ENCODE measurements around the gene ABCA3. TPM values are rescaled to one million over a fixed set of nuclear protein-coding genes. Genes with fewer than 3 reads are reported as not detected.
A peak's percentile ranks its signal among the peaks of the same experiment; 100 is the strongest.
"Not testable (repeated sequence)": the region's sequence is repeated elsewhere in the genome, so short reads cannot be mapped to it uniquely, and the experiment has no call there.

Gene ABCA3
- total RNA-seq, result 8.4 and 17.1 TPM in 2 replicates

- peak; percentile 85 for TF ChIP-seq CTCF (conservative IDR thresholded peaks at IDR 0.05; ENCODE audit: low read depth, low read length)
- DNase-seq (ENCODE audit: low read depth), result peak; percentile 25
- peak within 1 kb of the TSS; percentile 80 for H3K4me3 ChIP-seq (ENCODE audit: low read depth, low read length)
These were observed at the start of gene ABCA3 for GRCh38 chr16:2340564-2341455. ABCA3 (minus strand) TSS chr16:2340728; CDS start chr16:2326466, 14,262 bp downstream.

GRCh38 chr16:2388875-2389433 lies 48.4 kb upstream of the ABCA3 start:
- TF ChIP-seq CTCF (conservative IDR thresholded peaks at IDR 0.05; ENCODE audit: low read depth, low read length), result no peak
- no peak overlapping the region for H3K4me3 ChIP-seq (ENCODE audit: low read depth, low read length)
- DNase-seq (ENCODE audit: low read depth), result no peak

GRCh38 chr16:2388139-2388874 lies 47.8 kb upstream of the ABCA3 start:
- no peak for TF ChIP-seq CTCF (conservative IDR thresholded peaks at IDR 0.05; ENCODE audit: low read depth, low read length)
- no peak for DNase-seq (ENCODE audit: low read depth)
- H3K4me3 ChIP-seq (ENCODE audit: low read depth, low read length), result no peak overlapping the region

- no peak overlapping the region for H3K4me3 ChIP-seq (ENCODE audit: low read depth, low read length)
- DNase-seq (ENCODE audit: low read depth), result no peak
- peak; percentile 44 for TF ChIP-seq CTCF (conservative IDR thresholded peaks at IDR 0.05; ENCODE audit: low read depth, low read length)
These were observed 46.5 kb upstream of the ABCA3 start for GRCh38 chr16:2386990-2387389.

GRCh38 chr16:2385982-2386381 lies 45.5 kb upstream of the ABCA3 start:
- DNase-seq (ENCODE audit: low read depth); H3K4me3 ChIP-seq (ENCODE audit: low read depth, low read length): not testable (repeated sequence)

GRCh38 chr16:2385190-2385836 lies 44.8 kb upstream of the ABCA3 start:
- DNase-seq (ENCODE audit: low read depth), result no peak
- TF ChIP-seq CTCF (conservative IDR thresholded peaks at IDR 0.05; ENCODE audit: low read depth, low read length), result no peak
- H3K4me3 ChIP-seq (ENCODE audit: low read depth, low read length), result no peak overlapping the region

- H3K4me3 ChIP-seq (ENCODE audit: low read depth, low read length), result no peak overlapping the region
These were observed 43.9 kb upstream of the ABCA3 start for GRCh38 chr16:2384426-2384825.

More at GRCh38 chr16:2384426-2384825, 43.9 kb upstream of the ABCA3 start:
- DNase-seq (ENCODE audit: low read depth), result no peak
- no peak for TF ChIP-seq CTCF (conservative IDR thresholded peaks at IDR 0.05; ENCODE audit: low read depth, low read length)
